Measurements from ENCODE around the gene DTX4. TPM values are rescaled to one million over a fixed set of nuclear protein-coding genes. Genes with fewer than 3 reads are reported as not detected.

DTX4 gene
- polyA plus RNA-seq, 4 donors = 42.0 to 52.5 (median 45.3) TPM

DNA sequence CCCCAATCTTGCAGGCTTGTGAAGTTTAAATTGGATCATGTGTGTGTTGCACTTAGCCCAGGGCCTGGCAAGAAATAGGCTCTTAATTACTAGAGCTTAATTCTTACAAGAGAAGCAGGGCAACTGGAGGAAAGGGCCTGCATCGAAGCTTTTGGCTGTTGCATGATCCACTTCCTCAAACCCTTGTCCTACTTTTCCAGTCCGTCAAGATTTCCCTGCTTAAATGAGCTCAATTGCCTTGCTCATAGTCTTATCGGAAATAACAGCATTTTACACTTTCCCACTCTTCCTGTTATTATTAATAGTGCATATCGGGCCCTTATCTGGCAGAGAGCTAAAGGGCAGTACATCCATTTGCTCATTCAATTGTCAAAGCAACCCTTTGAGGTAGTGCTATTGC, 18.1 kb downstream of the DTX4 start:
- no peak for DNase-seq (ENCODE audit: low read depth in 4 of 4, low spot score in 3 of 4)

DNA sequence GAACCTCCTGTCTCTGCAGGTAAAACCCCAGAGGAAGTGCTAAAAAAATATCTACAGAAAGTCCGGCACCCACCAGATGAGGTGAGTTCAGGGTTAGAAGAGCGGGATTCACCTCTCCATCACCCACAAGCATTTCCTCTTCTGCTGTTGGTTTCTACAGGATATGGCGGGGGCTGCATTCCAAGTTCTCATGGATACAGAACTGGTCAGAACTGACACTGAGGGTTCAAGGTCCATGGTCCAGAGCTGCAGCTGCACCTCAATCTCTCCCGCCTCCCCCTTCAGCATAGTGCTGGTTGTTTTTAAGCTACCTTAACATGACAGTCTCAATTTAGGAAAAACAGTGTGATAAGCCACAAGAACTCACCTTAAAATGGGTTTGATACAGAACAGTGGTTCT, 19.2 kb downstream of the DTX4 start:
- no peak for DNase-seq (ENCODE audit: low read depth in 4 of 4, low spot score in 3 of 4)

DNA sequence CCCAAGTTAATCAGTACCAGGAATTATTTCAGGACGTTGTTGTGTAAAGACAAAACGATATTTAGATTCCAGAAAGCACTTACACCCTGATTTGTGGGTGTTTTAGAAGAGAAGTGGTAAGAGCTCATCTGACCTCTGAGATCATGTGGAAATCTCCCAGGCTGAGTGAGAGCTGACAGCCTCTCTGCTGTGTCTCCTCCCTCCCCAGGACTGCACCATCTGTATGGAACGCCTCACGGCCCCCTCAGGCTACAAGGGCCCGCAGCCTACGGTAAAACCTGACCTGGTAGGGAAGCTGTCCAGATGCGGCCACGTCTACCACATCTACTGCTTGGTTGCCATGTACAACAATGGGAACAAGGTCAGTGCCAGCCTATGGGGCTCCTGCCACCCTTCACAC, 20.0 kb downstream of the DTX4 start:
- DNase-seq (ENCODE audit: low read depth in 4 of 4, low spot score in 3 of 4) = no peak

- no peak for DNase-seq (ENCODE audit: low read depth in 4 of 4, low spot score in 3 of 4)
These were observed 20.6 kb downstream of the DTX4 start for GRCh38 chr11:59192446-59193020.

GRCh38 chr11:59193587-59194130, 21.7 kb downstream of the DTX4 start:
- no peak for DNase-seq (ENCODE audit: low read depth in 4 of 4, low spot score in 3 of 4)

- no peak for DNase-seq (ENCODE audit: low read depth in 4 of 4, low spot score in 3 of 4)
These were observed 23.7 kb downstream of the DTX4 start for GRCh38 chr11:59195586-59195985.

- no peak for DNase-seq (ENCODE audit: low read depth in 4 of 4, low spot score in 3 of 4)
These were observed 24.8 kb downstream of the DTX4 start for GRCh38 chr11:59196777-59197176.

- DNase-seq (ENCODE audit: low read depth in 4 of 4, low spot score in 3 of 4) = no peak
These were observed 26.1 kb downstream of the DTX4 start for GRCh38 chr11:59197991-59198390.

- DNase-seq (ENCODE audit: low read depth in 4 of 4, low spot score in 3 of 4) = no peak
These were observed 26.8 kb downstream of the DTX4 start for GRCh38 chr11:59198726-59199125.

- no peak for DNase-seq (ENCODE audit: low read depth in 4 of 4, low spot score in 3 of 4)
These were observed 27.9 kb downstream of the DTX4 start for GRCh38 chr11:59199546-59200422.

- no peak for DNase-seq (ENCODE audit: low read depth in 4 of 4, low spot score in 3 of 4)
These were observed 28.5 kb downstream of the DTX4 start for GRCh38 chr11:59200423-59200746.

GRCh38 chr11:59201353-59201752, 29.4 kb downstream of the DTX4 start:
- DNase-seq (ENCODE audit: low read depth in 4 of 4, low spot score in 3 of 4) = no peak

DNA sequence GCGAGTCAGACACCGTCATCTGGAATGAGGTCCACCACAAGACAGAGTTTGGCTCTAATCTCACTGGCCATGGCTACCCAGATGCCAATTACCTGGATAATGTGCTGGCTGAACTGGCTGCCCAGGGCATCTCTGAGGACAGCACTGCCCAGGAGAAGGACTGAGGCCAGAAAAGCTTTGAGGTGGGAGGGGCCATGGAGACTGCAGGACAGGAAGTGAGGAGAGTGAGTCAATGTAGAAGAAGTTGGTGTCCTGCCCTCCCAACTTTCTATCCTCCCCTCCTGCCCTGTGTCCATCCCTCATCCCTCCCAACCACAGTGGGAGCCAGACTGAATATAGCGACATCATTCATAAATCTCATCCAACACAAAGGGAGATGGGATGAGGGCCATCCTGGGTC, 32.8 kb downstream of the DTX4 start:
- DNase-seq (ENCODE audit: low read depth in 4 of 4, low spot score in 3 of 4) = no peak

DNA sequence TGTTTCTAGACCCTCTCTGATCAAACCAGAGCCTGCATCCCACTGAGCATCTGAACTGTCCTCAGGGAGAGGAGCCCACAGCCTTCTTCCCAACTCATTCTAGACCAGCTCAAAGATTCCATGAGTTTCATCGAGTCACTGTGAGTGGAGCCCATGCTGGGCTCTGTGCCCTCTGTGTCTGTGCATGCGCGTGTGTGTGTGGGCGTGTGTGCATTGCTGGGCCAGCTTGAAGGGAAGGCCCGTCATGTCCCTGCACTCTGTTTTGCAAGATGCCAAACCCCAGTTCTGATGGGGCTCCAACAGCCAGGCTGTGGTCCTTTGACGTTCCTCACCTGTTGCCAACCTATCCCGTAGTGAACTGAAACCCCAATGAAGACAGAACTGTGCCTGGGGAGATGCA, 33.7 kb downstream of the DTX4 start:
- DNase-seq (ENCODE audit: low read depth in 4 of 4, low spot score in 3 of 4) = no peak

DNA sequence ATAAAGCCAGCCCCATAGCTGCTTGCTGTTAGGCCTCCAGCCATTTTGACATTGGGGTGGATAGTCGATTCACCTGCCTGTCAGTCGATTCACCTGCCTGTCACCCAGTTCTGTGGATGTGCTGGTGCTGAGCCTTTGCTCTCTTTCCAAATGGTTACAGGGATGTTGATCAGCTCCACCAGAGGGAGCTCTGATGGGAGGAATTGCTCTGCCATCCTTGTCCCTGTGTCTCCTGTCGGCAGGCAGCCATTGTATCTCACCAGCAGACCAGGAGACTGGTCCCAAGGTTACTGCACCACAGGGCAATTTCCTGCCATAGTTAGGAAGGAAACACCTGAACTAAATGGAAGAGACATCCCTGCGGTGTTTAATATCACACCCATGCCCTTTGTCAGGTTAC, 34.7 kb downstream of the DTX4 start:
- DNase-seq (ENCODE audit: low read depth in 4 of 4, low spot score in 3 of 4) = no peak

GRCh38 chr11:59207988-59208451, 36.1 kb downstream of the DTX4 start:
- no peak for DNase-seq (ENCODE audit: low read depth in 4 of 4, low spot score in 3 of 4)

GRCh38 chr11:59208956-59209355, 37.0 kb downstream of the DTX4 start:
- no peak for DNase-seq (ENCODE audit: low read depth in 4 of 4, low spot score in 3 of 4)

- DNase-seq (ENCODE audit: low read depth in 4 of 4, low spot score in 3 of 4) = no peak
These were observed 40.3 kb downstream of the DTX4 start for GRCh38 chr11:59212222-59212621.

DNA sequence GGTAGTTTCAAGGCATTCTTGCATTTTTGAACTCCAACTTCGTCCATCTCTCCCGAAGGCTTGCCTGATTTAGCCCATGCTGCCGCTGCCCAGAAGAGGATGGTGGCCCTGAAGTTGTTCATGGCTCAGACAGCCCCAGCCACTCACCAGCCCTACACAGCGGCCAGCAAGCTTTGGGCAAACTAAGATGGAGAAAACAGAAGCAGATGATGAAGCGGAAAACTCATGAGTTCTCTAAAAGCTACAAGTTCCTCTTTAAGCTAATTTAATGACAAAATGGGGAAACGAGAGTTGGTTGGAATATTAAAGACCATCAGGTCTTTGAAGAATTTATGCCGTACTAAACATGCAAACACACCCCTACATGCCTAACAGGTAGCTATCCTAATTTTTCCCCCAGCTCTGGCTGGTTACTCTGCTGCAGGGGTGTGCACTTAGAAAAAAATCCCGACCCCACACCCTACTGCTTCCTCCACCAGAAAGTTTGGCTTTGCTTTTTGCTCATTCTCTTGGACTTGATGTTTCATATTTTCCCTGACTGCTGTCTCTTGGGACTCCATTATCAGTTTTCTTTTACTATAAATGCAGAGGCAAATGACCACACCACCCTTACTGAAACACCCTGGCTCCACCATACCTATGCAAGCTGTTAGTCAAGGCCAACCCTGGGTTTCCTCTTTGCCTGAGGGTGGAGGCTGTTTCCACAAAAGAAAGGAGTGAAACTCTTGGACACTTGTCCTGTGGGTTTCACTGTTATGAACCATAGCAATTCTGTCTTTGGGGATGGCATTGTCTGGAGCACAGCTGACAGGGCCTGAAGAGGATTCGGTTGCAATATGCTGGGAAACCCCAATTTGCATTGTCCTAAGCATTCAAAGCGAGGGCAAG, 41.1 kb downstream of the DTX4 start, which contains the start of gene MPEG1:
MPEG1 (minus strand) TSS at position 184 of the 888 bp plus-strand sequence; CDS start at position 122, 62 bp downstream.
- DNase-seq (ENCODE audit: low read depth in 4 of 4, low spot score in 3 of 4) = no peak

- DNase-seq (ENCODE audit: low read depth in 4 of 4, low spot score in 3 of 4) = no peak
These were observed 42.4 kb downstream of the DTX4 start for GRCh38 chr11:59214141-59214893.
